Mammary epithelial cell (primary cell): ENCODE measurements around the gene RABGAP1L.

ENCODE experiments used
- EZH2 ChIP-seq: IDR thresholded peaks from 2 replicates; pipeline ENCODE4 v1.6.1; 2012; ENCODE audit warnings: low read length, inconsistent platforms, borderline replicate concordance
- TF ChIP-seq, protein P1 (sequence below), 2 donors: IDR thresholded peaks in 1 of 2; conservative IDR thresholded peaks in 1 of 2; 2 replicates each; pipeline ENCODE4 v1.5.1; 2011 to 2012; ENCODE audit warnings: inconsistent platforms in 2 of 2, low read length in 2 of 2, mild to moderate bottlenecking in 2 of 2, control low read depth in 1 of 2, low read depth in 1 of 2; ENCODE audit not compliant: insufficient read depth in 1 of 2; ENCODE audit errors: extremely low read depth in 1 of 2

DNA sequence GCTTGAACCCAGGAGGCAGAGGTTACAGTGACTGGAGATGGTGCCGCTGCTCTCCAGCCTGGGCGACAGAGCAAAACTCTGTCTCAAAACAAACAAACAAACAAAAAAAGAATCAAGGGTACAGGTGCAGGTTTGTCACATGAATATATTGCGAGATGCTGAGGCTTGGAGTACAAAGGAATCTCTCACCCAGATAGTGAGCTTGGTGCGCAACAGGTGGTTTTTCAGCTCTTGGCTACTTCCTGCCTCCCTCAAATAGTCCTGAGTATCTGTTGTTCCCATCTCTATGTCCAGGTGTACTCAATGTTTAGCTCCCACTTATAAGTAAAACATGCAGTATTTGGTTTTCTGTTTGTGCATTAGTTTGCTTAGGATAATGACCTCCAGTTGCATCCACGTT lies 666.5 kb downstream of the RABGAP1L start:
- TF ChIP-seq EZH2 = no peak
- TF ChIP-seq, protein P1, sequence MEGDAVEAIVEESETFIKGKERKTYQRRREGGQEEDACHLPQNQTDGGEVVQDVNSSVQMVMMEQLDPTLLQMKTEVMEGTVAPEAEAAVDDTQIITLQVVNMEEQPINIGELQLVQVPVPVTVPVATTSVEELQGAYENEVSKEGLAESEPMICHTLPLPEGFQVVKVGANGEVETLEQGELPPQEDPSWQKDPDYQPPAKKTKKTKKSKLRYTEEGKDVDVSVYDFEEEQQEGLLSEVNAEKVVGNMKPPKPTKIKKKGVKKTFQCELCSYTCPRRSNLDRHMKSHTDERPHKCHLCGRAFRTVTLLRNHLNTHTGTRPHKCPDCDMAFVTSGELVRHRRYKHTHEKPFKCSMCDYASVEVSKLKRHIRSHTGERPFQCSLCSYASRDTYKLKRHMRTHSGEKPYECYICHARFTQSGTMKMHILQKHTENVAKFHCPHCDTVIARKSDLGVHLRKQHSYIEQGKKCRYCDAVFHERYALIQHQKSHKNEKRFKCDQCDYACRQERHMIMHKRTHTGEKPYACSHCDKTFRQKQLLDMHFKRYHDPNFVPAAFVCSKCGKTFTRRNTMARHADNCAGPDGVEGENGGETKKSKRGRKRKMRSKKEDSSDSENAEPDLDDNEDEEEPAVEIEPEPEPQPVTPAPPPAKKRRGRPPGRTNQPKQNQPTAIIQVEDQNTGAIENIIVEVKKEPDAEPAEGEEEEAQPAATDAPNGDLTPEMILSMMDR (conservative IDR thresholded peaks at IDR 0.05 in 1 of 2, IDR thresholded peaks at IDR 0.05 in 1 of 2; ENCODE audit: extremely low read depth in 1 of 2, insufficient read depth in 1 of 2, low read depth in 1 of 2, low read length in 2 of 2) = no peak
